H1 (cell line): ENCODE measurements around the gene CYTIP.

Experiments used
- BRCA1 ChIP-seq: IDR thresholded peaks from 2 replicates; pipeline ENCODE4 v1.6.1; 2012; ENCODE audit warnings: low read depth, low read length, improper control_type of control experiment
- MAFK ChIP-seq: IDR thresholded peaks from 2 replicates; pipeline ENCODE4 v1.6.1; 2012; ENCODE audit warnings: low read depth, mild to moderate bottlenecking, improper control_type of control experiment, low read length
- NANOG ChIP-seq: IDR thresholded peaks from 2 replicates; pipeline ENCODE4 v1.6.1; 2011; ENCODE audit warnings: low read length, low read depth, mild to moderate bottlenecking, inconsistent platforms; ENCODE audit not compliant: insufficient read depth, poor library complexity, severe bottlenecking
- NRF1 ChIP-seq: IDR thresholded peaks from 2 replicates; pipeline ENCODE4 v1.6.1; 2011; ENCODE audit warnings: mild to moderate bottlenecking, low read depth, low read length, improper control_type of control experiment
- RAD21 ChIP-seq, 2 experiments: IDR thresholded peaks in 1 of 2; conservative IDR thresholded peaks in 1 of 2; 2 replicates each; pipeline ENCODE4 v1.6.1; 2011; ENCODE audit warnings: low read depth in 2 of 2, low read length in 2 of 2, improper control_type of control experiment in 1 of 2, inconsistent platforms in 1 of 2, mild to moderate bottlenecking in 1 of 2, moderate library complexity in 1 of 2
- SIN3A ChIP-seq, 2 experiments: IDR thresholded peaks in 1 of 2; conservative IDR thresholded peaks in 1 of 2; 2 replicates each; pipeline ENCODE4 v1.6.1; 2011 to 2012; ENCODE audit warnings: low read length in 2 of 2, improper control_type of control experiment in 1 of 2, low read depth in 1 of 2, mild to moderate bottlenecking in 1 of 2
- SP1 ChIP-seq: IDR thresholded peaks from 2 replicates; pipeline ENCODE4 v1.6.1; 2011; ENCODE audit warnings: low read depth, low read length
- SP2 ChIP-seq: IDR thresholded peaks from 2 replicates; pipeline ENCODE4 v1.6.1; 2012; ENCODE audit warnings: mild to moderate bottlenecking, low read length, inconsistent platforms
- TAF7 ChIP-seq: optimal IDR thresholded peaks from 2 replicates; pipeline ENCODE3; 2011; ENCODE audit warnings: low read depth, mild to moderate bottlenecking, inconsistent platforms, low read length, moderate library complexity, borderline replicate concordance
- TF ChIP-seq, protein P1 (sequence below), 3 experiments: IDR thresholded peaks; 1 replicate in 2 of 3; 2 replicates in 1 of 3; pipeline versions ENCODE4 v1.5.1 to v1.6.1; 2011; ENCODE audit warnings: low read length in 3 of 3, mild to moderate bottlenecking in 3 of 3, inconsistent platforms in 2 of 3, low read depth in 1 of 3, moderate library complexity in 1 of 3; ENCODE audit not compliant: insufficient read depth in 1 of 3; ENCODE audit errors: control extremely low read depth in 1 of 3

DNA sequence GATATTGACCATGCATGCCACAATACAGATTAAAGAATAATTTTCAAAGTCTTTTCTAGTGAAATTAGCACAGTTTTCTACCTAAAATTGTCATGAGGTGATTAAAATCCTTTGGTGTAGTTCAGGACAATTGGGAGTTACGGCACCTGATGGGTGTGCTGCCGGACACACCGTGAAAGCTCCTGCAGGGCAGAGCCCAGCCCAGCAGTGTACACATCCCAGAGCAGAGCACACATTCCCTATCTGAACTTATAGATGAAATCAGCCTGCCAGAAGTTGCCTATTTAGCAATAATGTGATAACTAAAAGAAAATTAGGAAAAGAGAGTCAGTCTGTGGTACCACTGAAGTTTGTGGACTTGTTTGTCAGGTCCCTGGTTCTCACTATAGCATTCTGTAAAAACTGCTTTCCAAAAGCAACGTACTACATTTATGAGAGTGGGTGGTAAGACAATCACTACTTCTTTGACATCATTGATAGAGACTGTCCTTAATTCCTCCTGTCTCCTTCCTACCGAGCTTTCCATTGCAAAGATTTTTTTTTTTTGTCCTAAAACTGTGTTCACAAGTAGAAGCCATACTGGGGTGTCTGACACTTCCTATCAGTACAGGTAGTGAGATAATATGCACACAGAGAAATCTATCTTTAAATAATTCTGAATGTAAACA lies 3.4 kb downstream of the CYTIP start:
- TF ChIP-seq MAFK (no peak), SP2 (no peak), NANOG (no peak), SIN3A (conservative IDR thresholded peaks at IDR 0.05 in 1 of 2, IDR thresholded peaks at IDR 0.05 in 1 of 2; ENCODE audit: low read depth in 1 of 2, low read length in 2 of 2) (no peak), SP1 (no peak), NRF1 (no peak), BRCA1 (no peak), TAF7 (no peak), RAD21 (IDR thresholded peaks at IDR 0.05 in 1 of 2, conservative IDR thresholded peaks at IDR 0.05 in 1 of 2; ENCODE audit: low read depth in 2 of 2, low read length in 2 of 2) (no peak)
- TF ChIP-seq, protein P1, sequence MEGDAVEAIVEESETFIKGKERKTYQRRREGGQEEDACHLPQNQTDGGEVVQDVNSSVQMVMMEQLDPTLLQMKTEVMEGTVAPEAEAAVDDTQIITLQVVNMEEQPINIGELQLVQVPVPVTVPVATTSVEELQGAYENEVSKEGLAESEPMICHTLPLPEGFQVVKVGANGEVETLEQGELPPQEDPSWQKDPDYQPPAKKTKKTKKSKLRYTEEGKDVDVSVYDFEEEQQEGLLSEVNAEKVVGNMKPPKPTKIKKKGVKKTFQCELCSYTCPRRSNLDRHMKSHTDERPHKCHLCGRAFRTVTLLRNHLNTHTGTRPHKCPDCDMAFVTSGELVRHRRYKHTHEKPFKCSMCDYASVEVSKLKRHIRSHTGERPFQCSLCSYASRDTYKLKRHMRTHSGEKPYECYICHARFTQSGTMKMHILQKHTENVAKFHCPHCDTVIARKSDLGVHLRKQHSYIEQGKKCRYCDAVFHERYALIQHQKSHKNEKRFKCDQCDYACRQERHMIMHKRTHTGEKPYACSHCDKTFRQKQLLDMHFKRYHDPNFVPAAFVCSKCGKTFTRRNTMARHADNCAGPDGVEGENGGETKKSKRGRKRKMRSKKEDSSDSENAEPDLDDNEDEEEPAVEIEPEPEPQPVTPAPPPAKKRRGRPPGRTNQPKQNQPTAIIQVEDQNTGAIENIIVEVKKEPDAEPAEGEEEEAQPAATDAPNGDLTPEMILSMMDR (IDR thresholded peaks at IDR 0.05; ENCODE audit: control extremely low read depth in 1 of 3, insufficient read depth in 1 of 3, low read depth in 1 of 3, low read length in 3 of 3), result no peak
